T-cell (primary cell): Measurements from ENCODE around the gene LRRC4C. TPM values are rescaled to one million over a fixed set of nuclear protein-coding genes. Genes with fewer than 3 reads are reported as not detected.
"Not testable (repeated sequence)": the region's sequence is repeated elsewhere in the genome, so short reads cannot be mapped to it uniquely, and the experiment has no call there.

Experiments
- ATAC-seq, 4 experiments: fragments of 200-7000 bp in 3 of 4; fragments of 150-1000 bp in 1 of 4; cut with Tn5 transposase; replicated peaks in 1 of 4; 1 replicate in 3 of 4; 2 replicates in 1 of 4; pipeline ENCODE4 v1.10.0; 2021; ENCODE audit warnings: moderate library complexity in 3 of 4, mild to moderate bottlenecking in 2 of 4, moderate number of reproducible peaks in 1 of 4
- CTCF ChIA-PET, 2 donors: fragments of 300-600 bp; sonication (Branson Sonifier 250); formaldehyde crosslinking; loops; one replicate each; lab custom pipeline; 2022; ENCODE audit warnings: antibody characterized with exemption in 2 of 2; lab: Charles Lee
- POLR2A ChIA-PET, 2 donors: fragments of 300-600 bp; sonication (Branson Sonifier 250); formaldehyde crosslinking; loops; one replicate each; lab custom pipeline; 2022; ENCODE audit warnings: antibody characterized with exemption in 2 of 2; lab: Charles Lee
- DNase-seq, 35 experiments: peaks; one replicate each; pipeline versions ENCODE4 v3.0.0 to v3.0.0-alpha.2; 2013 to 2023
- H3K27ac ChIP-seq: one replicate; pipeline ENCODE4 v1.5.1; 2013; ENCODE audit warnings: low read length
- H3K27me3 ChIP-seq, 2 experiments: replicated peaks in 1 of 2; 1 replicate in 1 of 2; 2 replicates in 1 of 2; pipeline versions ENCODE4 v1.6.1 to v1.7.0; 2013; ENCODE audit warnings: low read length in 1 of 2, mixed read lengths in 1 of 2; ENCODE audit not compliant: control insufficient read depth in 2 of 2, insufficient read depth in 2 of 2; ENCODE audit errors: extremely low read depth in 1 of 2
- H3K36me3 ChIP-seq, 2 donors: 1 replicate in 1 of 2; 2 replicates in 1 of 2; pipeline versions ENCODE4 v1.6.1 to v1.7.0; 2013; ENCODE audit warnings: low read length in 1 of 2; ENCODE audit not compliant: control insufficient read depth in 2 of 2, insufficient read depth in 1 of 2; ENCODE audit errors: extremely low read depth in 1 of 2
- H3K4me1 ChIP-seq, 2 experiments: 1 replicate in 1 of 2; 2 replicates in 1 of 2; pipeline versions ENCODE4 v1.6.1 to v1.7.0; 2013; ENCODE audit warnings: low read length in 2 of 2, mixed read lengths in 1 of 2; ENCODE audit not compliant: insufficient read depth in 2 of 2, control insufficient read depth in 1 of 2; ENCODE audit errors: extremely low read depth in 1 of 2
- H3K4me3 ChIP-seq, 2 donors: 1 replicate in 1 of 2; 2 replicates in 1 of 2; pipeline versions ENCODE4 v1.5.1 to v1.7.0; 2013; ENCODE audit warnings: mild to moderate bottlenecking in 2 of 2, low read length in 1 of 2, moderate library complexity in 1 of 2; ENCODE audit not compliant: control insufficient read depth in 1 of 2; ENCODE audit errors: extremely low read depth in 1 of 2
- H3K9me3 ChIP-seq: 2 replicates; pipeline ENCODE4 v1.7.0; 2013
- H3K27ac Mint-ChIP-seq, 2 donors: one replicate each; pipeline ENCODE4 v1.8.0; 2020 to 2021; ENCODE audit warnings: mild to moderate bottlenecking in 2 of 2, mixed read lengths in 2 of 2
- H3K27me3 Mint-ChIP-seq, 2 donors: one replicate each; pipeline ENCODE4 v1.8.0; 2021 to 2022; ENCODE audit warnings: mixed read lengths in 2 of 2
- H3K36me3 Mint-ChIP-seq: one replicate; pipeline ENCODE4 v1.8.0; 2021; ENCODE audit warnings: mixed read lengths
- H3K4me1 Mint-ChIP-seq, 3 donors: one replicate each; pipeline ENCODE4 v1.8.0; 2020 to 2022; ENCODE audit warnings: mixed read lengths in 3 of 3, mild to moderate bottlenecking in 1 of 3
- H3K4me3 Mint-ChIP-seq, 3 donors: one replicate each; pipeline ENCODE4 v1.8.0; 2020 to 2022; ENCODE audit warnings: mild to moderate bottlenecking in 3 of 3, mixed read lengths in 3 of 3, moderate library complexity in 3 of 3
- H3K9me3 Mint-ChIP-seq, 3 donors: one replicate each; pipeline ENCODE4 v1.8.0; 2020 to 2022; ENCODE audit warnings: mixed read lengths in 3 of 3
- WGBS: methylation state at CpG from one replicate; pipeline ENCODE4 v1.1.5; 2013; ENCODE audit warnings: missing lambda C conversion rate; ENCODE audit not compliant: insufficient coverage; 5-methylcytosine and 5-hydroxymethylcytosine counted together
- total RNA-seq, 35 experiments: library from RNA in 6 of 35; stranded (reverse) in 6 of 35; fragments of 120-200 nt in 1 of 35; gene quantifications; one replicate each; pipeline versions ENCODE4 v1.2.1 to v1.2.4 and lab custom pipeline; 2013 to 2026

Gene LRRC4C
- total RNA-seq, 5 donors from 2014 or later (not counting 1 experiment from before 2014, with no cell fraction given): not detected

GRCh38 chr11:41044747-41045146, 414.7 kb downstream of the LRRC4C start:
- ChIA-PET CTCF (no interaction called here), POLR2A (no interaction called here)
- Mint-ChIP-seq H3K4me1 (no peaks in the 10 kb centered on the region), H3K4me3 (no peak overlapping the region), H3K9me3 (peaks cover 13 to 32% (median 16%) of the 10 kb centered on the region in 3 donors), H3K36me3 (no peaks in the 10 kb centered on the region), H3K27ac (no peak overlapping the region), H3K27me3 (no peaks in the 10 kb centered on the region)
- H3K4me3 ChIP-seq: no peak overlapping the region
- no peak overlapping the region for H3K27ac ChIP-seq
- no peaks in the 10 kb centered on the region for H3K9me3 ChIP-seq
- H3K4me1 ChIP-seq: no peaks in the 10 kb centered on the region
- WGBS: no CpG with 5 or more reads among the region's 2 CpGs
- ATAC-seq (no peak), DNase-seq (no peak)
- H3K27me3 ChIP-seq: no peaks in the 10 kb centered on the region
- no peaks in the 10 kb centered on the region for H3K36me3 ChIP-seq

GRCh38 chr11:41042688-41043087, 416.8 kb downstream of the LRRC4C start:
- DNase-seq (no peak), ATAC-seq (no peak)
- Histone ChIP-seq H3K4me3 (no peak overlapping the region), H3K36me3 (no peaks in the 10 kb centered on the region), H3K27me3 (no peaks in the 10 kb centered on the region), H3K9me3 (no peaks in the 10 kb centered on the region), H3K27ac (no peak overlapping the region), H3K4me1 (no peaks in the 10 kb centered on the region)
- Mint-ChIP-seq H3K4me3 (no peak overlapping the region), H3K36me3 (no peaks in the 10 kb centered on the region), H3K27ac (no peak overlapping the region), H3K9me3 (peaks cover 8 to 20% (median 20%) of the 10 kb centered on the region in 3 donors), H3K27me3 (no peaks in the 10 kb centered on the region), H3K4me1 (no peaks in the 10 kb centered on the region)
- POLR2A ChIA-PET: interaction anchor here in 1 of 2 donors (0.6 kb wide), 1 partner anchor 15 kb away, joined by 7 read pairs; no protein-coding TSS in a partner anchor
- WGBS: no CpG with 5 or more reads among the region's 3 CpGs
- CTCF ChIA-PET: no interaction called here

- Mint-ChIP-seq H3K36me3 (no peaks in the 10 kb centered on the region), H3K27ac (no peak overlapping the region), H3K4me3 (no peak overlapping the region), H3K4me1 (no peaks in the 10 kb centered on the region), H3K27me3 (no peaks in the 10 kb centered on the region), H3K9me3 (peaks cover 11 to 23% (median 19%) of the 10 kb centered on the region in 3 donors)
- POLR2A ChIA-PET: no interaction called here
- Histone ChIP-seq H3K4me3 (no peak overlapping the region), H3K27ac (no peak overlapping the region), H3K27me3 (no peaks in the 10 kb centered on the region), H3K36me3 (no peaks in the 10 kb centered on the region), H3K9me3 (no peaks in the 10 kb centered on the region), H3K4me1 (no peaks in the 10 kb centered on the region)
- DNase-seq: no peak
- ATAC-seq: no peak
- WGBS: no CpG with 5 or more reads among the region's 1 CpG
- CTCF ChIA-PET: no interaction called here
Measured at GRCh38 chr11:41040474-41040873, 419.0 kb downstream of the LRRC4C start.

- Histone ChIP-seq H3K36me3 (no peaks in the 10 kb centered on the region), H3K27me3 (no peaks in the 10 kb centered on the region), H3K4me1 (no peaks in the 10 kb centered on the region), H3K9me3 (no peaks in the 10 kb centered on the region), H3K4me3 (no peak overlapping the region), H3K27ac (no peak overlapping the region)
- H3K27ac Mint-ChIP-seq: no peak overlapping the region
- no peaks in the 10 kb centered on the region for H3K27me3 Mint-ChIP-seq
- ChIA-PET POLR2A (no interaction called here), CTCF (no interaction called here)
- no peak overlapping the region for H3K4me3 Mint-ChIP-seq
- H3K9me3 Mint-ChIP-seq: peaks cover 15 to 23% (median 15%) of the 10 kb centered on the region in 3 donors
- H3K36me3 Mint-ChIP-seq: no peaks in the 10 kb centered on the region
- no peaks in the 10 kb centered on the region for H3K4me1 Mint-ChIP-seq
- ATAC-seq: no peak
- no peak for DNase-seq
- WGBS: 61% methylated on average over 6 of the region's 8 CpGs
Measured at GRCh38 chr11:41039592-41039991, 419.9 kb downstream of the LRRC4C start.

GRCh38 chr11:41031551-41032060, 427.8 kb downstream of the LRRC4C start:
- no peaks in the 10 kb centered on the region for H3K4me1 ChIP-seq
- no peak overlapping the region for H3K4me3 ChIP-seq
- no peaks in the 10 kb centered on the region for H3K9me3 ChIP-seq
- ATAC-seq: no peak
- ChIA-PET POLR2A (no interaction called here), CTCF (no interaction called here)
- H3K4me3 Mint-ChIP-seq: no peak overlapping the region
- DNase-seq: no peak
- H3K27me3 ChIP-seq: no peaks in the 10 kb centered on the region
- H3K27ac Mint-ChIP-seq: no peak overlapping the region
- no peaks in the 10 kb centered on the region for H3K4me1 Mint-ChIP-seq
- H3K36me3 ChIP-seq: no peaks in the 10 kb centered on the region
- peaks cover 15 to 20% (median 19%) of the 10 kb centered on the region in 3 donors for H3K9me3 Mint-ChIP-seq
- H3K27me3 Mint-ChIP-seq: no peaks in the 10 kb centered on the region
- WGBS: 20% methylated on average over 1 of the region's 1 CpG
- no peaks in the 10 kb centered on the region for H3K36me3 Mint-ChIP-seq
- H3K27ac ChIP-seq: no peak overlapping the region

GRCh38 chr11:41020259-41020658, 439.2 kb downstream of the LRRC4C start:
- no peak overlapping the region for H3K4me3 ChIP-seq
- CTCF ChIA-PET: no interaction called here
- 86% methylated on average over 3 of the region's 4 CpGs for WGBS
- H3K36me3 ChIP-seq: no peaks in the 10 kb centered on the region
- no peaks in the 10 kb centered on the region for H3K27me3 Mint-ChIP-seq
- ATAC-seq: no peak
- H3K4me1 Mint-ChIP-seq: no peaks in the 10 kb centered on the region
- no peaks in the 10 kb centered on the region for H3K36me3 Mint-ChIP-seq
- no peak overlapping the region for H3K27ac ChIP-seq
- H3K27me3 ChIP-seq: no peaks in the 10 kb centered on the region
- H3K9me3 ChIP-seq: no peaks in the 10 kb centered on the region
- DNase-seq: no peak
- H3K27ac Mint-ChIP-seq: no peak overlapping the region
- POLR2A ChIA-PET: no interaction called here
- no peaks in the 10 kb centered on the region for H3K4me1 ChIP-seq
- no peak overlapping the region for H3K4me3 Mint-ChIP-seq
- peaks cover 10 to 36% (median 28%) of the 10 kb centered on the region in 3 donors for H3K9me3 Mint-ChIP-seq

GRCh38 chr11:41019666-41020065, 439.8 kb downstream of the LRRC4C start:
- H3K9me3 ChIP-seq, ATAC-seq, H3K4me3 ChIP-seq, DNase-seq, H3K27me3 ChIP-seq, H3K36me3 Mint-ChIP-seq, H3K27ac Mint-ChIP-seq, H3K36me3 ChIP-seq, H3K4me3 Mint-ChIP-seq, CTCF ChIA-PET, H3K4me1 ChIP-seq, H3K27ac ChIP-seq, H3K4me1 Mint-ChIP-seq, POLR2A ChIA-PET, H3K27me3 Mint-ChIP-seq: not testable (repeated sequence)
- peaks cover 5 to 32% (median 23%) of the 10 kb centered on the region in 3 donors for H3K9me3 Mint-ChIP-seq
